ENCODE measurements around the gene CNN2. TPM values are rescaled to one million over a fixed set of nuclear protein-coding genes. Genes with fewer than 3 reads are reported as not detected.

Gene CNN2
- total RNA-seq, 2 donors from 2014 or later, result 30.7 to 42.5 TPM

- Histone ChIP-seq H3K27me3 (no peaks in the 10 kb centered on the region), H3K36me3 (replicated peaks in 1 of 2; ENCODE audit: insufficient read depth in 1 of 2, low read depth in 2 of 2) (no peaks in the 10 kb centered on the region), H3K9me3 (no peaks in the 10 kb centered on the region), H3K4me3 (peak overlapping the region; percentile 6 to 24), H3K27ac (peak overlapping the region; percentile 45 to 78 (median 66)), H3K4me1 (peaks cover 30% of the 10 kb centered on the region)
- ATAC-seq (peak; percentile 73), DNase-seq (peak; percentile 89 to 93 (median 91))
- intact Hi-C loops (cut with DNase I), result no loop called here
- TF ChIP-seq POLR2A (IDR thresholded peaks at IDR 0.05), result no peak
- WGBS, 2 donors, result 1 to 2% methylated on average over 17 to 27 of the region's 27 CpGs
Observed at GRCh38 chr19:1040476-1041271, 14.3 kb downstream of the CNN2 start.

- no peaks in the 10 kb centered on the region for H3K36me3 ChIP-seq (replicated peaks in 1 of 2; ENCODE audit: insufficient read depth in 1 of 2, low read depth in 2 of 2)
- 17 to 20% methylated on average over 8 to 16 of the region's 26 CpGs for WGBS, 2 donors
- intact Hi-C loops (cut with DNase I), result no loop called here
- DNase-seq, result no peak
- no peaks in the 10 kb centered on the region for H3K9me3 ChIP-seq
- no peak overlapping the region for H3K4me3 ChIP-seq
- ATAC-seq, result no peak
- H3K4me1 ChIP-seq, result peaks cover 30% of the 10 kb centered on the region
- H3K27me3 ChIP-seq, result no peaks in the 10 kb centered on the region
- peak overlapping the region in 3 of 4 donors; percentile 60 to 78 (median 71) for H3K27ac ChIP-seq
- no peak for TF ChIP-seq CTCF (IDR thresholded peaks at IDR 0.05)
- peak in 1 of 3 donors; percentile 4 for TF ChIP-seq POLR2A (IDR thresholded peaks at IDR 0.05)
Observed at GRCh38 chr19:1041272-1041834, 14.9 kb downstream of the CNN2 start.

GRCh38 chr19:1041835-1042685 is 15.7 kb downstream of the CNN2 start:
- Histone ChIP-seq H3K27ac (peak overlapping the region in 2 of 4 donors; percentile 60 to 78), H3K9me3 (no peaks in the 10 kb centered on the region), H3K36me3 (replicated peaks in 1 of 2; ENCODE audit: insufficient read depth in 1 of 2, low read depth in 2 of 2) (no peaks in the 10 kb centered on the region), H3K4me1 (peaks cover 30% of the 10 kb centered on the region), H3K27me3 (no peaks in the 10 kb centered on the region), H3K4me3 (no peak overlapping the region)
- ATAC-seq, result peak; percentile 28
- TF ChIP-seq CTCF (IDR thresholded peaks at IDR 0.05) (no peak), POLR2A (IDR thresholded peaks at IDR 0.05) (peak in 1 of 3 donors; percentile 4)
- peak; percentile 86 to 99 (median 93) for DNase-seq
- 40 to 67% methylated on average over 2 to 28 of the region's 43 CpGs for WGBS, 2 donors
- intact Hi-C loops (cut with DNase I), result no loop called here

- TF ChIP-seq POLR2A (IDR thresholded peaks at IDR 0.05), result no peak
- TF ChIP-seq CTCF (IDR thresholded peaks at IDR 0.05), result no peak
- no peak overlapping the region for H3K4me3 ChIP-seq
- no peak for ATAC-seq
- DNase-seq, result no peak
- no peaks in the 10 kb centered on the region for H3K36me3 ChIP-seq (replicated peaks in 1 of 2; ENCODE audit: insufficient read depth in 1 of 2, low read depth in 2 of 2)
- peaks cover 30% of the 10 kb centered on the region for H3K4me1 ChIP-seq
- H3K27ac ChIP-seq, result no peak overlapping the region
- 76 to 80% methylated on average over 18 to 23 of the region's 23 CpGs for WGBS, 2 donors
- intact Hi-C loops (cut with DNase I), result no loop called here
- H3K27me3 ChIP-seq, result no peaks in the 10 kb centered on the region
- no peaks in the 10 kb centered on the region for H3K9me3 ChIP-seq
Observed at GRCh38 chr19:1042689-1043511, 16.5 kb downstream of the CNN2 start.

Measured in body of pancreas (tissue), 4 donors.